ENCODE results near the gene TSPAN18.

The TSPAN18 gene

GRCh38 chr11:44709966-44710365 is 16.8 kb upstream of the TSPAN18 start:
- no peak for DNase-seq (ENCODE audit: extremely low spot score, insufficient read length, low read depth)
- FAIRE-seq: no peak

- FAIRE-seq: no peak
- DNase-seq (ENCODE audit: extremely low spot score, insufficient read length, low read depth): no peak
Observed at GRCh38 chr11:44711113-44711786, 15.5 kb upstream of the TSPAN18 start.

- no peak for FAIRE-seq
- DNase-seq (ENCODE audit: extremely low spot score, insufficient read length, low read depth): no peak
Observed at GRCh38 chr11:44711787-44712608, 14.8 kb upstream of the TSPAN18 start.

DNA sequence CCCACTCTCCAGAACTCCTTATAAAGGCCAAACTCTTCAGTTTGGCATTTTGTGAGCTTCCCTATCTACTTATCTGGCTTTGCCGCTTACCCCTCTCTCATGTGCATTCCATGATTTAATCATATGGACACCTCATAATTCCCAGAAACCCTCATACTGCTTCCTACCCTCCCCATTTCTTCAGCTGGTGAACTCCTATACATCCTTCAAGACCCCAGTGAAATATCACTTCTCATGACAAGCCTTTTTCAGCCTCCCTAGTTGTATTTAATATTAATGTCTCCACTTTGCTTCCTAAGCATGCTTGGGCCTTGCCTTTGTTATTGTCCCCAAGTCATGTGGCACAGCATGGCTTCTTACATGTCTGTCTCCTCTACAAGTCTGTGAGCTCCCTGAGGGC is 13.7 kb upstream of the TSPAN18 start:
- DNase-seq (ENCODE audit: extremely low spot score, insufficient read length, low read depth) (no peak), FAIRE-seq (no peak)

DNA sequence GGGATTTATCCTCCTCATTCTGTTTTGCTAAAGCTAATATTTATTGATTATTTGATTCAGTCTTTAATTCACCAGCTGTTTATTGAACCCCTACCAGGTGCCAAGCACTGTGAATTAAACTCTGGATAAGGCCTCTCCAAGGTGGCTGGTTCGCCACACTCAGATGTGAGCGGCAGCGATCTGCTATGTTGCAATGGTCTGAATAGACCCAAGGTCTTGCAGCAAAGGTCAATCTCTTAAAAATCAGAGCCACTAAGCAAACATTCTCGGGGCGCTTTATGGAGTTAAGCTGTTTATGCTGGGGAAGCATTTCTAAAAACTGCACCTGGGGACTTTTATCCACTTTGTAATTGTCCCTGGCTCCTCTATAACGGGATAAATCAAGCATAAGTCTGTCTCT is 10.5 kb upstream of the TSPAN18 start:
- FAIRE-seq (no peak), DNase-seq (ENCODE audit: extremely low spot score, insufficient read length, low read depth) (no peak)

- FAIRE-seq: no peak
- no peak for DNase-seq (ENCODE audit: extremely low spot score, insufficient read length, low read depth)
Observed at GRCh38 chr11:44718057-44718456, 8.7 kb upstream of the TSPAN18 start.

GRCh38 chr11:44718612-44719390 is 8.0 kb upstream of the TSPAN18 start:
- FAIRE-seq (no peak), DNase-seq (ENCODE audit: extremely low spot score, insufficient read length, low read depth) (no peak)

- no peak for DNase-seq (ENCODE audit: extremely low spot score, insufficient read length, low read depth)
Observed at GRCh38 chr11:44725016-44725685, 1.6 kb upstream of the TSPAN18 start.

DNA sequence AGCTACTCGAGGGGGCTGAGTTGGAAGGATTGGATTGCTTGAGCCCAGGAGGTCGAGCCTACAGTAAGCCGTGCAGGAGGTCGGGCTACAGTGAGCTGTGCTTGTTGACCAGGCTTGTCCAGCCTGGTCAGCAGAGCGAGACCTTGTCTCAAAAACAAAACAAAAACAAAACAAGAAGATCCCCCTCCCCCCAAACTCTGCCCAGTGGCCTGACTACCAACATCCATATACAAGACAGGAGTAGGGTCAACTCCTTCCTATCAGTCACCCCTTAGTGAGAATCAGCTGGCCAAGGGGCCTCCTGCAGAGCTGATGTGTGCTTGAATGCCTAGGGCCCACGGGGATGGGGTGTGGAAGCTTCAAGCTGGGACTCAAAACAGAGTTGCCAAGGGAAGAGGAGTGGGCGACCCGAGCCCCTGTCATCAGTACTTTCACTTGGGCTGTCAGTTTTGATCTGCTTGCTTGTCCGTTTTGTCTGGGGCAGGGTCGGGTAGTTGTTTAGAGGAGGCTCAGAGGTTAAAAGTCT is 942 bp upstream of the TSPAN18 start:
- FAIRE-seq (no peak), DNase-seq (ENCODE audit: extremely low spot score, insufficient read length, low read depth) (no peak)

More at GRCh38 chr11:44725016-44725685, 1.6 kb upstream of the TSPAN18 start:
- no peak for FAIRE-seq

- FAIRE-seq (no peak), DNase-seq (ENCODE audit: extremely low spot score, insufficient read length, low read depth) (no peak)
Observed at GRCh38 chr11:44727114-44727372, 281 bp downstream of the TSPAN18 start.

GRCh38 chr11:44727373-44728287 is 868 bp downstream of the TSPAN18 start:
- peak; percentile 78 for DNase-seq (ENCODE audit: extremely low spot score, insufficient read length, low read depth)
- peak; percentile 78 for FAIRE-seq

- FAIRE-seq (no peak), DNase-seq (ENCODE audit: extremely low spot score, insufficient read length, low read depth) (no peak)
Observed at GRCh38 chr11:44728491-44728910, 1.7 kb downstream of the TSPAN18 start.

GRCh38 chr11:44729063-44729462 is 2.3 kb downstream of the TSPAN18 start:
- DNase-seq (ENCODE audit: extremely low spot score, insufficient read length, low read depth) (no peak), FAIRE-seq (no peak)

GRCh38 chr11:44729713-44730112 is 3.0 kb downstream of the TSPAN18 start:
- DNase-seq (ENCODE audit: extremely low spot score, insufficient read length, low read depth): no peak
- no peak for FAIRE-seq

GRCh38 chr11:44730775-44731174 is 4.0 kb downstream of the TSPAN18 start:
- DNase-seq (ENCODE audit: extremely low spot score, insufficient read length, low read depth) (no peak), FAIRE-seq (no peak)

DNA sequence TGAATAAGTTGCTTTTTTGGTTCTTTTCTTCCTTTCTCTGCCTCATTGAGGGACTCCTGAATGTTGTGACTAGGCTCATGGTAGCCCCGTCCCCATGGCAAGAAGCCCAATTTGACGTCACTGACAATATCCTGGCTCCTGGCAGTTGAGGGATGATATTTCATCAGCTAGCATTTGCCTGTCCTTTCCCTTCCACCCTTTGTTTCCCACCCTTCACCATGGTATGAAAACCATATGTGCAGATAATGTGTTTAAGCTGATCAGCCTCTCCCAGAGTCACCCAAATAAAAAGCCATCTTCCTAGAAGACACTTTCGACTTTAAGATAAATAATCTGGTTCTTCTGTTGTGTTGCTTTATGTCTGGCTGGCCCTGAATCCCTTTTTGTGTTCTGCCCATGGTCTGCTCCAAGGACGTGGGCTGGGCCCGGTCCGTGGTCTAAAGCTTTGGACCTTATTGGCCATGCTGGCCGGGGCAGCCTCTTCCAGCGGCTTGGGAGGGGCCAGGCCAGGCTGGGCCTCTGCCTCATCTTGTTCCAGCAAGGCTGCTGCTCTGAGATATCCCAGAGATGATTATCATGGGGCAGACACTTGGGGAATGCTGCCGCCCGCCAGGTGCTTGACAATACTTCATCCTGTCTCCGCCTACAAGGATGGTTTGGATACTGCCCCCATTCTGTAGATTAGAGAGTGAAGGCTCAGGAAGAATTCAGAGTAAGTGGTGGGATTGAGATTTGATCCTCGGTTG is 5.1 kb downstream of the TSPAN18 start:
- DNase-seq (ENCODE audit: extremely low spot score, insufficient read length, low read depth): no peak
- FAIRE-seq: no peak

DNA sequence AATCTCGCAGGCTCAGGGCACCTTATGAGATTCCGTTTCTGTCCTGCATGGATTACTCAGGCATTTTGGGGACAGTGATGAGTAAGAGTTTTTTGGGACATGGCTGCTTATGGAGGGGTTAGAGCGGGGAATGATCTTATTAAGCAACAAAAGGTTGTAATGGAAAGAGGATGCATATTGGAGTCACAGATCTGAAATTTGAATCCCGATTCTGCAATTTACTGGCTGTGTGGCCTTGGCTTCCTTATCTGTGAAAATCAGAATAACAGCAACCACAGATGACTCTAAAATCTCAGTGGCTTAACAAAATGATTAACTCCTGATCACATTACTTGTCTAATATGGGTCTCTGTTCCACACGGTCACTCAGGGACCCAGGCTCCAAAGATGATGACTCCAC is 5.8 kb downstream of the TSPAN18 start:
- DNase-seq (ENCODE audit: extremely low spot score, insufficient read length, low read depth) (no peak), FAIRE-seq (no peak)

DNA sequence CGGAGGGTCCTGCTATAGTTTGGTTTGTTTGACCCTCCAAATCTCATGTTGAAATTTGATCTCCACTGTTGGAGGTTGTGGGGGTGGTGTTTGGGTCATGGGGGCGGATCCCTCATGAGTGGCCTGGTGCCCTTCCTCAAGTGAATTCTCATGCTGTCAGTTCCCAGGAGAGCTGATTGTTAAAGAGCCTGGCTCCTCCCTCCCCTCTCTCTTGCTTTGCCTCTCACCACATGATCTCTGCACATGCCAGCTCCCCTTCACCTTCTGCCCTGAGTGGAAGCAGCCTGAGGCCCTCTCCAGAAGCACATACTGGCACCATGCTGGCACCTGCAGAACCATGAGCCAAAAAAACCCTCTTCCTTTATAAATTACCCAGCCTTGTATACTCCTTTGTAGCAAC is 7.1 kb downstream of the TSPAN18 start:
- FAIRE-seq: no peak
- no peak for DNase-seq (ENCODE audit: extremely low spot score, insufficient read length, low read depth)

Data from GM18507 (cell line).